Glomerular visceral epithelial cell (primary cell): Measurements from ENCODE around the gene SHISA5.
"Not testable (repeated sequence)": the region's sequence is repeated elsewhere in the genome, so short reads cannot be mapped to it uniquely, and the experiment has no call there.

ENCODE experiments used
- DNase-seq: peaks from one replicate; pipeline ENCODE4 v3.0.0-alpha.2; 2016; ENCODE audit errors: extremely low spot score

Gene SHISA5

GRCh38 chr3:48504051-48504946, at the start of gene SHISA5:
TSS of gene SHISA5 (minus strand) at chr3:48504174. CDS start at chr3:48504094, 80 bp downstream.
- peak; percentile 73 for DNase-seq

- no peak for DNase-seq
Observed at GRCh38 chr3:48553361-48553760, 49.4 kb upstream of the SHISA5 start.

GRCh38 chr3:48552111-48552951, 48.4 kb upstream of the SHISA5 start:
- DNase-seq = no peak

- not testable (repeated sequence) for DNase-seq
Observed at GRCh38 chr3:48551651-48552050, 47.7 kb upstream of the SHISA5 start.

- DNase-seq = peak; percentile 75
Observed at GRCh38 chr3:48548729-48549705, 45.0 kb upstream of the SHISA5 start.

- no peak for DNase-seq
Observed at GRCh38 chr3:48548126-48548525, 44.2 kb upstream of the SHISA5 start.

- DNase-seq = no peak
Observed at GRCh38 chr3:48546203-48546829, 42.3 kb upstream of the SHISA5 start.

- no peak for DNase-seq
Observed at GRCh38 chr3:48544141-48544540, 40.2 kb upstream of the SHISA5 start.

- DNase-seq = no peak
Observed at GRCh38 chr3:48543271-48543866, 39.4 kb upstream of the SHISA5 start.

- DNase-seq = no peak
Observed at GRCh38 chr3:48538451-48538850, 34.5 kb upstream of the SHISA5 start.

- no peak for DNase-seq
Observed at GRCh38 chr3:48536785-48537184, 32.8 kb upstream of the SHISA5 start.

- no peak for DNase-seq
Observed at GRCh38 chr3:48536116-48536515, 32.1 kb upstream of the SHISA5 start.

GRCh38 chr3:48535578-48535977, 31.6 kb upstream of the SHISA5 start:
- no peak for DNase-seq

- no peak for DNase-seq
Observed at GRCh38 chr3:48532977-48533337, 29.0 kb upstream of the SHISA5 start.

GRCh38 chr3:48532271-48532976, 28.4 kb upstream of the SHISA5 start:
- no peak for DNase-seq

- DNase-seq = not testable (repeated sequence)
Observed at GRCh38 chr3:48530701-48531100, 26.7 kb upstream of the SHISA5 start.

GRCh38 chr3:48528754-48529153, 24.8 kb upstream of the SHISA5 start:
- DNase-seq = no peak

GRCh38 chr3:48528048-48528447, 24.1 kb upstream of the SHISA5 start:
- DNase-seq = no peak

GRCh38 chr3:48524970-48525369, 21.0 kb upstream of the SHISA5 start:
- DNase-seq = no peak

GRCh38 chr3:48521635-48522034, 17.7 kb upstream of the SHISA5 start:
- no peak for DNase-seq
